COR-L47 (cell line): ENCODE results near the gene MMP8.

Source experiments
- DNase-seq: peaks from one replicate; lab custom pipeline; 2025; lab: John Stamatoyannopoulos, UW

The MMP8 gene

GRCh38 chr11:102722821-102723220 lies 1.9 kb downstream of the MMP8 start:
- DNase-seq: no peak

GRCh38 chr11:102719620-102720277 lies 5.0 kb downstream of the MMP8 start:
- DNase-seq: no peak

- no peak for DNase-seq
These were observed 7.5 kb downstream of the MMP8 start for GRCh38 chr11:102717280-102717679.

- no peak for DNase-seq
These were observed 8.2 kb downstream of the MMP8 start for GRCh38 chr11:102716527-102716926.

GRCh38 chr11:102712137-102712536 lies 12.6 kb downstream of the MMP8 start:
- DNase-seq: no peak

- no peak for DNase-seq
These were observed 15.4 kb downstream of the MMP8 start for GRCh38 chr11:102709201-102709945.

- DNase-seq: no peak
These were observed 16.1 kb downstream of the MMP8 start for GRCh38 chr11:102708654-102709053.

- DNase-seq: no peak
These were observed 19.1 kb downstream of the MMP8 start, which contains the start of gene MMP27 for GRCh38 chr11:102705626-102706025. Gene MMP27 (minus strand): TSS chr11:102705769. CDS start chr11:102705714, 55 bp downstream.

GRCh38 chr11:102704841-102705240 lies 19.9 kb downstream of the MMP8 start:
- no peak for DNase-seq

GRCh38 chr11:102703826-102704493 lies 20.8 kb downstream of the MMP8 start:
- DNase-seq: no peak

GRCh38 chr11:102695201-102695600 lies 29.6 kb downstream of the MMP8 start:
- DNase-seq: no peak

GRCh38 chr11:102685754-102686153 lies 39.0 kb downstream of the MMP8 start:
- DNase-seq: no peak

- DNase-seq: no peak
These were observed 39.4 kb downstream of the MMP8 start for GRCh38 chr11:102685338-102685737.

GRCh38 chr11:102683277-102683676 lies 41.5 kb downstream of the MMP8 start:
- no peak for DNase-seq

GRCh38 chr11:102680945-102681344 lies 43.8 kb downstream of the MMP8 start:
- DNase-seq: no peak

GRCh38 chr11:102678022-102678421 lies 46.7 kb downstream of the MMP8 start:
- no peak for DNase-seq

- DNase-seq: no peak
These were observed 48.7 kb downstream of the MMP8 start for GRCh38 chr11:102676084-102676483.

- no peak for DNase-seq
These were observed 55.1 kb downstream of the MMP8 start for GRCh38 chr11:102669664-102670063.

GRCh38 chr11:102666331-102666957 lies 58.3 kb downstream of the MMP8 start:
- DNase-seq: peak; percentile 45

GRCh38 chr11:102664001-102664752 lies 60.6 kb downstream of the MMP8 start:
- DNase-seq: no peak

- peak; percentile 16 for DNase-seq
These were observed 62.1 kb downstream of the MMP8 start for GRCh38 chr11:102662607-102663006.
